Measurements from ENCODE around the gene DEPDC1B.
A peak's percentile ranks its signal among the peaks of the same experiment; 100 is the strongest.
"Not testable (repeated sequence)": the region's sequence is repeated elsewhere in the genome, so short reads cannot be mapped to it uniquely, and the experiment has no call there.

The DEPDC1B gene, protein sequence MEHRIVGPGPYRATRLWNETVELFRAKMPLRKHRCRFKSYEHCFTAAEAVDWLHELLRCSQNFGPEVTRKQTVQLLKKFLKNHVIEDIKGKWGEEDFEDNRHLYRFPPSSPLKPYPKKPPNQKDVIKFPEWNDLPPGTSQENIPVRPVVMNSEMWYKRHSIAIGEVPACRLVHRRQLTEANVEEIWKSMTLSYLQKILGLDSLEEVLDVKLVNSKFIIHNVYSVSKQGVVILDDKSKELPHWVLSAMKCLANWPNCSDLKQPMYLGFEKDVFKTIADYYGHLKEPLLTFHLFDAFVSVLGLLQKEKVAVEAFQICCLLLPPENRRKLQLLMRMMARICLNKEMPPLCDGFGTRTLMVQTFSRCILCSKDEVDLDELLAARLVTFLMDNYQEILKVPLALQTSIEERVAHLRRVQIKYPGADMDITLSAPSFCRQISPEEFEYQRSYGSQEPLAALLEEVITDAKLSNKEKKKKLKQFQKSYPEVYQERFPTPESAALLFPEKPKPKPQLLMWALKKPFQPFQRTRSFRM

GRCh38 chr5:60699609-60700415 lies at the start of gene DEPDC1B:
TSS of gene DEPDC1B (minus strand) at chr5:60700166. CDS start at chr5:60700093, 73 bp downstream.
- DNase-seq (ENCODE audit: low read depth in 2 of 2): peak; percentile 66 to 67

DNA sequence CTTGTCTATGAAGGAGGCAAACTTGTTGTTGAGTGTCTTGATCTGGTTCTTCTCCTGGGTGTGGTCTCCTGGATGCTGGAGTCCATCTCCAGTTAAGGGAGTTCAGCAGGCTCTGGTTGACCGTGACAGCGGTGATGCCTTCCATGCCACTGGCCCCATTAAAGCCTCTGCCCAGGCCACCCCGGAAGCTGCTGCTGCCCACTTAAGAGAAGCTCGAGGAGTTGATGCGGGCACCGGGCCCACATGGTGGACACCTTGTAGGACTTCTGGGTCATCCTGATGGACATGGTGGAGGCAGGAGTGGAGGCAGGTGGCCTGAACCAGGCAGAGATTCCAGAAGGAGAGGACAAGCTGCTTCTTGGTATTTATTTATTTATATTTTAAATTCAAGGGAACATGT lies 44.7 kb upstream of the DEPDC1B start:
- DNase-seq (ENCODE audit: low read depth in 2 of 2): no peak

GRCh38 chr5:60743511-60744314 lies 43.7 kb upstream of the DEPDC1B start:
- DNase-seq (ENCODE audit: low read depth in 2 of 2): no peak

- DNase-seq (ENCODE audit: low read depth in 2 of 2): no peak
These were observed 40.4 kb upstream of the DEPDC1B start for GRCh38 chr5:60740322-60740721.

GRCh38 chr5:60738933-60739332 lies 39.0 kb upstream of the DEPDC1B start:
- no peak for DNase-seq (ENCODE audit: low read depth in 2 of 2)

GRCh38 chr5:60738461-60738860 lies 38.5 kb upstream of the DEPDC1B start:
- DNase-seq (ENCODE audit: low read depth in 2 of 2): no peak

GRCh38 chr5:60730858-60731257 lies 30.9 kb upstream of the DEPDC1B start:
- DNase-seq (ENCODE audit: low read depth in 2 of 2): not testable (repeated sequence)

DNA sequence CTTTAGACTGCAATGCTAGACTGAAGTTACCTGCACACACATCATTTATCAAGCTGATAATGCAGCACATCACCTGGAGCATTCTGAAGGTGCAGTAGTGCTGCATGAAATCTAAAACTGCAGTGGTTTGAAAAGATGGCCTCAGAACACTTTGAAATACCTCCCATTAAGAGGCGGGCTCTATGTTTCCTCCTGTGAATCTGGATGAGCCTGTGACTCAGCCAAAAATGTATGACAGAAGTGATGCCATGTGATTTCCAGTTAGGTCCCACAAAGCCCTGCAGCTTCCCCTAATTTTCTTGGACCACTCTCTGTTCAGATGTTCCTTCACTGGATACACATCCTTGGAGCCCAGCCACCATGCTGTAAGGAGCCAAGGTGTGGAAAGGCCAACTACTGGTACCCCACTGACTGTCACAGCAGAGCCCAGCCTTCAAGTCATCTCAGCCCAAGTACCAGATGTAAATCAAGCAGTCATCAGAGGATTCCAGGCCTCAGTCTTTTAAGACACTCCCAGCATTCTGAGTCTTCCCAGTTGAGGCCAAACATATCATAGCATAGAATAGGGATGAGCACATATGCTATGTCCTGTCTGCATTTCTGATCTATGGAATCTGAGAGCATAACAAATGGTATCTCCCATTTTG lies 27.2 kb upstream of the DEPDC1B start:
- DNase-seq (ENCODE audit: low read depth in 2 of 2): no peak

- no peak for DNase-seq (ENCODE audit: low read depth in 2 of 2)
These were observed 24.2 kb upstream of the DEPDC1B start for GRCh38 chr5:60724126-60724525.

DNA sequence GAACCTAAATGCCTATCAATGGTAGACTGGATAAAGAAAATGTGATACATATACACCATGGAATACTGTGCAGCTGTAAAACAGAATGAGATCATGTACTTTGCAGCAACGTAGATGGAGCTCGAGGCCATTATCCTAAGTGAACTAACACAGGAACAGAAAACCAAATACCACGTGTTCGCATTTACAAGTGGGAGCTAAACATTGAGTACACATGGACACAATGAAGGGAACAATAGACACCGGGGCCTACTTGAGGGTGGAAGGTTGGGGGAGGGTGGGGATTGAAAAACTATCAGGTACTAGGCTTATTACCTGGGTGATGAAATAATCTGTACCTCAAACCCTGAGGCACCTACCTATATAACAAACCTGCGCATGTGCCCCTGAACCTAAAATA lies 22.4 kb upstream of the DEPDC1B start:
- no peak for DNase-seq (ENCODE audit: low read depth in 2 of 2)

DNA sequence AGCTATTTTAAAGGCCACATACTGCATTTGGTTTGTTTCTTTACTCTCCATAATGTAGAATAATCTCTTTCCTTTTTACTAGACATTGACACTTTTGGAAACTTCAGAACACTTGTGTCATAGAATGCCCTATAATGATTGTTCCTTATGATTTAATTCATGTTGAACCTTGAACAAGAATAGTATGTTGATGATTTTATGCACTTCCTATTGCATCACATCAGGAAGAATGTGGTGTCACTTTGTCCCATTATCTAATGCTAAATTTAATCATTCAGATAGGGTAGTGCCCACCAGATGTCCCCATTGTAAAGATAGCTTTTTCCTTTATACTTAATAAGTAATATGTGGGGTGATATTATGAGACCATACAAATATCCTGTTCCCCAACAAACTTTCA lies 19.4 kb upstream of the DEPDC1B start:
- DNase-seq (ENCODE audit: low read depth in 2 of 2): no peak

GRCh38 chr5:60718166-60718892 lies 18.4 kb upstream of the DEPDC1B start:
- no peak for DNase-seq (ENCODE audit: low read depth in 2 of 2)

- DNase-seq (ENCODE audit: low read depth in 2 of 2): not testable (repeated sequence)
These were observed 15.4 kb upstream of the DEPDC1B start for GRCh38 chr5:60715201-60715928.

- no peak for DNase-seq (ENCODE audit: low read depth in 2 of 2)
These were observed 13.0 kb upstream of the DEPDC1B start for GRCh38 chr5:60712950-60713349.

GRCh38 chr5:60711892-60712291 lies 11.9 kb upstream of the DEPDC1B start:
- DNase-seq (ENCODE audit: low read depth in 2 of 2): not testable (repeated sequence)

GRCh38 chr5:60710362-60710761 lies 10.4 kb upstream of the DEPDC1B start:
- no peak for DNase-seq (ENCODE audit: low read depth in 2 of 2)

GRCh38 chr5:60705144-60705543 lies 5.2 kb upstream of the DEPDC1B start:
- no peak for DNase-seq (ENCODE audit: low read depth in 2 of 2)

DNA sequence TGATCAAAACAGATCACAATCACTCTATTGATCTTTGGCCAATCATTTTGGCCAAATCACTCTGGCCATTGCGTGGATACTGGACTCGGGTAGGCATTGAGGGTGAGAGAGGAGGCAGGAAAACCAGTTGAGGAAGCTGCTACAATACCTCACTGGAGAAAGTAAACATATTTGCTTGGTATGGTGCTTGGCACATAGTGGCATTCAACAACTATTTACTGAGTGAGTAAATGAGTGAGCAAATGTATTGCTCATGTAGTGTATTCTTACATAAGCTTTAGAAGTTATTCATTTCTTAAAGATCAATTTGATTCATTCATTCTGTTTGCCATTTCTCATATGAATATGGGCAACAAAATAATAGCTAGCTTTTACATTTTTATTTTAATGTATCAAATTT lies 4.0 kb upstream of the DEPDC1B start:
- no peak for DNase-seq (ENCODE audit: low read depth in 2 of 2)

DNA sequence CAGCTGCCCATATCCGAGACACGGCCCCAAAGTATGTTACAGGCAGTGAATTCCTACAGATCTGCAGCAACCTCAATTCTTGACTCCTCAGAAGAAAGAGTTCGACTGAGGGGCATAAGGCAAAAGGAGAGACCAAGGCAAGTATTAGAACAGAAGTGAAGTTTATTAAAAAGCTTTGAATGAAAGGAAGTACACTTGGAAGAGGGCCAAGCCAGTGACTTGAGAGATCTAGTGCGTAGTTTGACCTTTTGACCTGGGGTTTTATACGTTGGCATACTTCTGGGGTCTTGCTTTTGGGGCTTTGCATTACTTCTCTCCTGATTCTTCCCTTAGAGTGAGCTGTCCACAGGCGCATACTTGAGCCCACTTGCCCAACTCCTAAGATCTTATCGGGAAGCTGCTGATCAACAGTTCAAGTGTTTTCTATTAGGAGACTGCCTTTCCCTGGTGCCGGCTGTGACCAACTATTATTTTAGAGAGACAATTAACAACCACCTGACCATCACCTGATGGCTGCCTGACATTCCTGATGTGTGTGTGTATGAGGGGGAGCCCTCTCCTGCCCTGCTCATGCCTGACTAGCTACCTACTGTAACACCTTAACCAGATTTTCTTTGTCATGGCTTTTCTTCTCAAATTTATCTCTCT lies 1.5 kb upstream of the DEPDC1B start:
- no peak for DNase-seq (ENCODE audit: low read depth in 2 of 2)

- no peak for DNase-seq (ENCODE audit: low read depth in 2 of 2)
These were observed 421 bp upstream of the DEPDC1B start for GRCh38 chr5:60700416-60700757.
